ENCODE measurements around the gene KLHL8.

- no peak for TF ChIP-seq CTCF (IDR thresholded peaks at IDR 0.05; ENCODE audit: extremely low read depth in 1 of 2, insufficient read depth in 1 of 2, low read depth in 1 of 2, low read length in 2 of 2)
- no peak for TF ChIP-seq MAX (IDR thresholded peaks at IDR 0.05; ENCODE audit: insufficient read depth, insufficient read length)
- TF ChIP-seq POLR2A (IDR thresholded peaks at IDR 0.05; ENCODE audit: low read depth, low read length): no peak
- no peak for TF ChIP-seq POLR2AphosphoS5 (IDR thresholded peaks at IDR 0.05; ENCODE audit: insufficient read depth, low read depth, low read length)
- TF ChIP-seq EZH2 (IDR thresholded peaks at IDR 0.05; ENCODE audit: borderline replicate concordance, low read depth, low read length, severe bottlenecking): no peak
- no peak for TF ChIP-seq JUN (IDR thresholded peaks at IDR 0.05; ENCODE audit: borderline replicate concordance, insufficient read depth, insufficient read length, low read depth)
- no peak for TF ChIP-seq FOS (IDR thresholded peaks at IDR 0.05; ENCODE audit: borderline replicate concordance, insufficient read depth, low read length)
- TF ChIP-seq MYC (IDR thresholded peaks at IDR 0.05; ENCODE audit: low read depth, low read length): no peak
These were observed 90.7 kb downstream of the KLHL8 start for GRCh38 chr4:87129681-87130080.
